Amygdala (tissue), 56 donors: ENCODE data around the gene SLC25A48.

ENCODE experiments used
- DNase-seq, 56 donors: peaks; one replicate each; lab custom pipeline; 2025; lab: John Stamatoyannopoulos, UW

The SLC25A48 gene

GRCh38 chr5:135913713-135914626 lies 79.5 kb downstream of the SLC25A48 start:
- no peak for DNase-seq

- DNase-seq, result no peak
Observed at GRCh38 chr5:135915466-135916001, 81.1 kb downstream of the SLC25A48 start.

GRCh38 chr5:135916638-135917263 lies 82.3 kb downstream of the SLC25A48 start:
- no peak for DNase-seq

- DNase-seq, result no peak
Observed at GRCh38 chr5:135920199-135920598, 85.7 kb downstream of the SLC25A48 start.

GRCh38 chr5:135921388-135921787 lies 86.9 kb downstream of the SLC25A48 start:
- no peak for DNase-seq

GRCh38 chr5:135930029-135930948 lies 95.8 kb downstream of the SLC25A48 start:
- peak in 1 of 56 donors; percentile 4 for DNase-seq

GRCh38 chr5:135930949-135931295 lies 96.5 kb downstream of the SLC25A48 start:
- no peak for DNase-seq

- no peak for DNase-seq
Observed at GRCh38 chr5:135934939-135935338, 100.5 kb downstream of the SLC25A48 start.

- DNase-seq, result no peak
Observed at GRCh38 chr5:135937245-135937911, 102.9 kb downstream of the SLC25A48 start.
